ENCODE data around the gene IGSF9. TPM values are rescaled to one million over a fixed set of nuclear protein-coding genes. Genes with fewer than 3 reads are reported as not detected.

IGSF9 gene
- total RNA-seq, 1 donor from 2014 or later: 36.4 TPM

DNA sequence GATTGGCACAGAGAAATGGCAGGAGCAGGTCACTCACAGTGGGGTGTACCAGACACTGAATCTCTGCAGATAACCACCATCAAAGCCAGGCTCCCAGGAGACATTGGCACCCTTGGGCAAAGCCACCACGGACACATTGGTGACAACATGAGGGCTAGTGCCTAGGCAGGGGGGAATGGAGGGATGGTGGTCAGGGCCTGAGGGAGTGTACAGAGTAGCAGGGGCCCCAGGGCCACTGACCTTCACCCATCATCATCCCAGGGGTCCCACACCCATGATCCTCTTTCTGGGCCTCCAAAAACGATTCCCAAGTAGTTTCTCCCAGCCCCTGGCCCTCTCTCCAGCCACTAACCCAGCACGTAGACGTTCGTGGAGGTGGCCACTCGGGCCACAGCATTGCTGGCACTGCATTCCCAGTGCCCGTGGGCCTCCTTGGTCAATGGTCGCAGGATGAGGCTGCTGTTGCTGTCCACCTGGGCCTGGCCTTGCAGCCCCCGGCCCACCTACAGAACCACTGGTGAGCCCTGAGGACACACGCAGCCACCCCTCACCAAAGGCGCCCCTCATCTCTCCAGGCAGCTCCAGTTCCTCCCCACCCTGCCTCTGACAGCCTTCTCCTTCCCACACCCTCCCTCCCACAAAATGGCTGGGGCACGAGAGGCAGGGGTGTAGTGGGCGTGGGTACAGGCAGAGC lies 14.2 kb downstream of the IGSF9 start:
- H3K27ac Mint-ChIP-seq: no peak overlapping the region
- H3K36me3 Mint-ChIP-seq: peaks cover 18% of the 10 kb centered on the region
- no peaks in the 10 kb centered on the region for H3K27me3 Mint-ChIP-seq
- H3K9me3 Mint-ChIP-seq: no peaks in the 10 kb centered on the region
- DNase-seq (ENCODE audit: extremely low spot score, unreplicated experiment): no peak
- H3K4me1 Mint-ChIP-seq (ENCODE audit: unreplicated experiment): peaks cover 6% of the 10 kb centered on the region
- TF ChIP-seq, protein P1, sequence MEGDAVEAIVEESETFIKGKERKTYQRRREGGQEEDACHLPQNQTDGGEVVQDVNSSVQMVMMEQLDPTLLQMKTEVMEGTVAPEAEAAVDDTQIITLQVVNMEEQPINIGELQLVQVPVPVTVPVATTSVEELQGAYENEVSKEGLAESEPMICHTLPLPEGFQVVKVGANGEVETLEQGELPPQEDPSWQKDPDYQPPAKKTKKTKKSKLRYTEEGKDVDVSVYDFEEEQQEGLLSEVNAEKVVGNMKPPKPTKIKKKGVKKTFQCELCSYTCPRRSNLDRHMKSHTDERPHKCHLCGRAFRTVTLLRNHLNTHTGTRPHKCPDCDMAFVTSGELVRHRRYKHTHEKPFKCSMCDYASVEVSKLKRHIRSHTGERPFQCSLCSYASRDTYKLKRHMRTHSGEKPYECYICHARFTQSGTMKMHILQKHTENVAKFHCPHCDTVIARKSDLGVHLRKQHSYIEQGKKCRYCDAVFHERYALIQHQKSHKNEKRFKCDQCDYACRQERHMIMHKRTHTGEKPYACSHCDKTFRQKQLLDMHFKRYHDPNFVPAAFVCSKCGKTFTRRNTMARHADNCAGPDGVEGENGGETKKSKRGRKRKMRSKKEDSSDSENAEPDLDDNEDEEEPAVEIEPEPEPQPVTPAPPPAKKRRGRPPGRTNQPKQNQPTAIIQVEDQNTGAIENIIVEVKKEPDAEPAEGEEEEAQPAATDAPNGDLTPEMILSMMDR (conservative IDR thresholded peaks at IDR 0.05): no peak
- H3K4me3 Mint-ChIP-seq: no peak overlapping the region

DNA sequence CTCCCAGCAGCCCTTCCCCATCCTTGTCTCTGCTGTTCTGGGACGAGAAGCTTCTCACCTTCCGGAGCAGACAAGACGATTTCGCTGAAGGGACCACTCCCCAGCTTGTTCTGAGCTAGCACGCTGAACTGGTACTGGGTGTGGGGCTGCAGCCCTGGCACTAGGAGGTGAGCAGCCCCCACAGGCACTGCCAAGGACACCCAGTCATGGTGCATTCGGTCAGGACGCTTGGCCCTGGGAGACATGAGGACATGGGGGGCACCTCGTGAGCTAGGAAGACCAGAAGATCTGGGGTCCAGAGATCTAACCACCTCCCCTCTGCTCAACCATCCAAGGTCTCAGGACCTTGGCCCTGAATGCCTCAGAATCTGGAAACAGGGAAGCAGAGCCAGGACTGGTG lies 14.8 kb downstream of the IGSF9 start:
- Mint-ChIP-seq H3K27me3 (no peaks in the 10 kb centered on the region), H3K4me1 (ENCODE audit: unreplicated experiment) (peaks cover 10% of the 10 kb centered on the region), H3K4me3 (no peak overlapping the region), H3K36me3 (peaks cover 18% of the 10 kb centered on the region), H3K9me3 (no peaks in the 10 kb centered on the region), H3K27ac (no peak overlapping the region)
- TF ChIP-seq, protein P1 (conservative IDR thresholded peaks at IDR 0.05): no peak
- no peak for DNase-seq (ENCODE audit: extremely low spot score, unreplicated experiment)

DNA sequence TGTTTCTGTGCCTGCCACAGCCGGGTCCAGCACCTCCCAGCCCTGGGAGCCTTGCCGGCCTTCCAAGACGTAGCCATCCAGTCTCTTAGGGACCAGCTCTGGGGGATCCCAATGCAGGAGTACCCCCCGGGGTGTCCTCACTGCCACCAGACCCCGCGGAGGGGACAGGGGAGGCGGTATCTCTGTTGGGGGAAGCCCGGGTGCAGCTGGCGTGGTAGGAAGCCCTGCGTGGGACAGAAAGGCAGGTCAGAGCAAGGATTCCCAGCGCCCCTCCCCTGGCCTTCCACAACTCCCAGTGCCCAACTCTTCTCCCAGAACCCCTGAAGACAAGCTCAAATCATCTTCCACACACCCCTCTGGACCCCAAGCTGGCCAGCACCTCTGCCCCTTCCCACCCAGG lies 15.2 kb downstream of the IGSF9 start:
- H3K27me3 Mint-ChIP-seq: no peaks in the 10 kb centered on the region
- peaks cover 18% of the 10 kb centered on the region for H3K36me3 Mint-ChIP-seq
- H3K9me3 Mint-ChIP-seq: no peaks in the 10 kb centered on the region
- DNase-seq (ENCODE audit: extremely low spot score, unreplicated experiment): no peak
- H3K4me3 Mint-ChIP-seq: no peak overlapping the region
- H3K4me1 Mint-ChIP-seq (ENCODE audit: unreplicated experiment): peaks cover 10% of the 10 kb centered on the region
- TF ChIP-seq, protein P1 (conservative IDR thresholded peaks at IDR 0.05): no peak
- H3K27ac Mint-ChIP-seq: no peak overlapping the region

DNA sequence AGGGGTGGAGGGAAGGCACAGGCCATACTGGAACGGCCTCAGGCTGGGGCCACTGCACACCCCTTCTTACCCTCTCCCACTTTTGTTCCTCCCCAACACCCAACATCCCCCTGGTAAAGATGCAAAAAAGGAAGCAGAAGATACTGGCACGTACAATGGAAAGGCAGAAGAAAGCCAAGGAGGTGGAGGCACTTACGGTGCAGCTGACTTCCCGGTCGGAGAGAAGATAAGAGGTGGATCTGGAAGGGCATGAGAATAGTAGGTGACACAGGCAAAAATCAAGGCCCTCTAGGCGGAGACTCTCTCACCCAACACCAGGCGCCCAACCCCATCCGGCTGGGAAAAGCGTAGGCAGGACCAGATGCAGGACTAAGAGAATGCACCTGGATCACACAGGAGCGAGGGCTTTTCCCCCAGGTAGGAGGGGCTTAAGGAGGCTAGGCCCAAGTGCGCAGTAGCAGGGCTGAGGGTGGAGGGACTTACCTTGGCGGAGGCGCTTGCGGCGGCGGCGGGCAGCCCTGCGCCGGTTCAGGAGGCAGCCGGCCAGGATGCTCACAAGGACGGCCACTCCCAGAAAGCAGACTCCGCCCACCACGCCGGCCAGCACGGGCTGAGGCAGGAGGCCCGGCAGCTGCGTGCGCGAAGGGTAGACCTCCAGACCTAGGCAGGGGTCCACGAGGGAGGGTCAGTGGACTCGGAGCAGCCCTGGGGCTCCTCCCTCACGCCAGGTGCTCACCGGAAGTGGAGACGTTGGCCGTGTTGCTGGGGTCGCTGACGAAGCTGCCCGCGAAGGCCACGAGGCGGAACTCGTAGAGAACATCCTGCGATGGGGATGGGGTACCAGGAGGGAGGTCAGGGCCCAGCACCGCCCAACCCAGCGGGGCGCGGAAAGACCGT lies 16.0 kb downstream of the IGSF9 start:
- TF ChIP-seq, protein P1 (conservative IDR thresholded peaks at IDR 0.05): no peak
- H3K27me3 Mint-ChIP-seq: no peaks in the 10 kb centered on the region
- H3K27ac Mint-ChIP-seq: no peak overlapping the region
- H3K36me3 Mint-ChIP-seq: peaks cover 18% of the 10 kb centered on the region
- no peaks in the 10 kb centered on the region for H3K9me3 Mint-ChIP-seq
- H3K4me3 Mint-ChIP-seq: no peak overlapping the region
- H3K4me1 Mint-ChIP-seq (ENCODE audit: unreplicated experiment): peaks cover 10% of the 10 kb centered on the region
- DNase-seq (ENCODE audit: extremely low spot score, unreplicated experiment): no peak

DNA sequence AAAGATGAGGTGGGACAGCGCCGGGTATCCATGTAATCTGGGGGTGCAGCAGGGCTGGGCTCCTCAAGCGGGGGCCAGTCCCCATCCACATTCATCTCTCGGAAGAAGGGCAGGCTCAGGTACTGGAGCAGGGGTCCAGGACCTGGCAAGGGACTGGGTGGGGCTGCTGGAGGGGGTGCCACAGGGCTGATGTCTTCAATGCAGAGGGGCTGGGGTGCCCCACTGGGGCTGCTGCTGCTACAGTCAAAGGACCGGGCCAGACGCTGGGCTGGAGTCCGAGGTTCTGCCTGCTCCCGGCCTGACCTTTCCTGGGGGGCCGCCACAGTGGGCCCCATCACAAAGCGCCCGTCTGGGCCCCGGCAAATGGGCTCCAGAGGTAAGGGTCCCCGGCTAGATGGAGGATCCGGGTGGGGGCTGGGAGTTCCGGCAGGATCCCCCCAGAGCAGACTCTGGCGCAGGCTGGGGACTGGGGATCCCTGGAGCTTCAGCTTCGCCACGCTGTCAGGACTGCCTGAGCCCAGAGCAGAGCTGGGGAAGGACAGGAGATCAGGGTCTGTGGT lies 16.8 kb downstream of the IGSF9 start:
- DNase-seq (ENCODE audit: extremely low spot score, unreplicated experiment): no peak
- Mint-ChIP-seq H3K27me3 (no peaks in the 10 kb centered on the region), H3K36me3 (peaks cover 13% of the 10 kb centered on the region), H3K27ac (no peak overlapping the region), H3K9me3 (no peaks in the 10 kb centered on the region), H3K4me3 (no peak overlapping the region), H3K4me1 (ENCODE audit: unreplicated experiment) (peaks cover 16% of the 10 kb centered on the region)
- TF ChIP-seq, protein P1 (conservative IDR thresholded peaks at IDR 0.05): no peak
